Measurements from ENCODE around the gene MYPOP.

The MYPOP gene

DNA sequence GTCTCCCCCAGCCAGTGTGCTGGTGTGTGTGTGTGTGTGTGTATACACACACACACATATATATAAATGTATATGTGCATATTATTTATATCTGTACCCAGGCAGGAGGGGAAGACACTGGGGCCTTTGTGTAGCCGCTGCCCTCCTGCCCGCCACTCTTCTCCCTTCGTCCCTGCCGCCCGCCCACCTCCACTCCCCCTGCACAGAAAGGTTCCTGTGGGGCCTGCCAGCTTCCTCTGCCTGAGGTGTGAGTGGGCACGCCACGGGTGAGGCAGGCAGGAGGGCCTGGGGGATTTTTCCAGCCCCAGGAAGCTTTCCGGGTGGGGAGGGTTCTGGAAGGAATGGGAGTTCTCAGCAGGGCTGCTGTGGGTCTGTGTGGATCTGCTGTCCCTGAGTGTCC, 23.4 kb downstream of the MYPOP start:
- Histone ChIP-seq H2AFZ (ENCODE audit: low read length) (no peak overlapping the region), H3K79me2 (ENCODE audit: insufficient read depth, low read length) (no peaks in the 10 kb centered on the region), H3K4me1 (ENCODE audit: insufficient read depth, low read length, severe bottlenecking) (peaks cover 20% of the 10 kb centered on the region), H3K9ac (ENCODE audit: low read length) (no peak overlapping the region), H3K9me2 (ENCODE audit: low read depth, low read length) (no peaks in the 10 kb centered on the region), H3K9me3 (ENCODE audit: low read length) (no peaks in the 10 kb centered on the region), H3F3A (ENCODE audit: insufficient read depth, low read length) (no peaks in the 10 kb centered on the region), H3K4me2 (ENCODE audit: low read length) (no peak overlapping the region), H3K27me3 (ENCODE audit: insufficient read depth, low read length) (no peaks in the 10 kb centered on the region), H3K4me3 (ENCODE audit: low read depth, low read length, poor library complexity, severe bottlenecking) (no peak overlapping the region), H3K36me3 (ENCODE audit: insufficient read depth, low read length) (no peaks in the 10 kb centered on the region), H4K20me1 (ENCODE audit: insufficient read depth, low read length) (no peaks in the 10 kb centered on the region), H3K27ac (ENCODE audit: low read depth, low read length, poor library complexity, severe bottlenecking) (no peak overlapping the region)
- TF ChIP-seq, protein P1, sequence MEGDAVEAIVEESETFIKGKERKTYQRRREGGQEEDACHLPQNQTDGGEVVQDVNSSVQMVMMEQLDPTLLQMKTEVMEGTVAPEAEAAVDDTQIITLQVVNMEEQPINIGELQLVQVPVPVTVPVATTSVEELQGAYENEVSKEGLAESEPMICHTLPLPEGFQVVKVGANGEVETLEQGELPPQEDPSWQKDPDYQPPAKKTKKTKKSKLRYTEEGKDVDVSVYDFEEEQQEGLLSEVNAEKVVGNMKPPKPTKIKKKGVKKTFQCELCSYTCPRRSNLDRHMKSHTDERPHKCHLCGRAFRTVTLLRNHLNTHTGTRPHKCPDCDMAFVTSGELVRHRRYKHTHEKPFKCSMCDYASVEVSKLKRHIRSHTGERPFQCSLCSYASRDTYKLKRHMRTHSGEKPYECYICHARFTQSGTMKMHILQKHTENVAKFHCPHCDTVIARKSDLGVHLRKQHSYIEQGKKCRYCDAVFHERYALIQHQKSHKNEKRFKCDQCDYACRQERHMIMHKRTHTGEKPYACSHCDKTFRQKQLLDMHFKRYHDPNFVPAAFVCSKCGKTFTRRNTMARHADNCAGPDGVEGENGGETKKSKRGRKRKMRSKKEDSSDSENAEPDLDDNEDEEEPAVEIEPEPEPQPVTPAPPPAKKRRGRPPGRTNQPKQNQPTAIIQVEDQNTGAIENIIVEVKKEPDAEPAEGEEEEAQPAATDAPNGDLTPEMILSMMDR (IDR thresholded peaks at IDR 0.05; ENCODE audit: low read length): no peak
- no peak for TF ChIP-seq EZH2 (IDR thresholded peaks at IDR 0.05; ENCODE audit: borderline replicate concordance, low read length)

DNA sequence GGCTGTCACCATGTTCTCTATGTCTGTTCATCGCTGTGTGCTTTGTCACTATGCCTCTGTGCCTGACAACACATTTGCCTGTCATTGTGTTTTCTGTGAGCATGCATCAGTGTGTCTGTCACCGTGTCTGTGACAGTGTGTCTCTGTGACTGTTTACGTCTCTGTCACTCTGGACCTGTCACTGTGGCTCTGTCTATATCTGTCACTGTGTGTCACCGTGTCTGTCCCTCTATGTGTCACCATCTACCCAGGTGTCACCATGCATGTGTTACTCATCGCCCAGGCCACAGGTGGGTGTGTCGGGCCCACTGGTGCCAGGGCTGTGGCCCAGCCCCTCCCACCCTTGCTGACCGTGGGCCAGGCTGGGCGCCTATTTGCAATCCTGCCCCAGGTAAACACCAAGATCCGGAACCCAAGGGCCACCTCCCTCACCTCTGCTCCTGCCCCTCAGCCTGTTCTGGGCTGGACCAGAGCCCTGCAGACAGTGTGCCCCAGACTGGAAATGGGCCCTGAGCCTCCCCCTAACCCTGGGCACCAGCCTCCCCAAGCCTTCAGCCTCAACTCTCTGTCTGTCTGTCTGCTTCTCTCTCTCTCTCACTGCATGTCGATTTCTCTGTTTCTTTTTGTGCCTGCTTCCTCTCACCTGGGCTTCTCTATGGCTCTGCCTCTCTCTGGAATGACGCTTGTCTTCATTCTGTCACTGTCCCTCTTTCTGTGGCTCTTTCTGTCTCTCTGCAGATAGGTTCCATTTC, 24.2 kb downstream of the MYPOP start:
- H3K79me2 ChIP-seq (ENCODE audit: insufficient read depth, low read length): no peaks in the 10 kb centered on the region
- H3K9me3 ChIP-seq (ENCODE audit: low read length): no peaks in the 10 kb centered on the region
- no peaks in the 10 kb centered on the region for H3K36me3 ChIP-seq (ENCODE audit: insufficient read depth, low read length)
- no peaks in the 10 kb centered on the region for H3K9me2 ChIP-seq (ENCODE audit: low read depth, low read length)
- no peaks in the 10 kb centered on the region for H4K20me1 ChIP-seq (ENCODE audit: insufficient read depth, low read length)
- no peak overlapping the region for H3K4me2 ChIP-seq (ENCODE audit: low read length)
- no peak overlapping the region for H3K4me3 ChIP-seq (ENCODE audit: low read depth, low read length, poor library complexity, severe bottlenecking)
- peaks cover 2% of the 10 kb centered on the region; the same call in 1 of the 2 replicates for H3K27me3 ChIP-seq (ENCODE audit: insufficient read depth, low read length)
- no peak overlapping the region for H3K9ac ChIP-seq (ENCODE audit: low read length)
- no peaks in the 10 kb centered on the region for H3F3A ChIP-seq (ENCODE audit: insufficient read depth, low read length)
- H3K4me1 ChIP-seq (ENCODE audit: insufficient read depth, low read length, severe bottlenecking): peaks cover 14% of the 10 kb centered on the region
- H2AFZ ChIP-seq (ENCODE audit: low read length): no peak overlapping the region
- H3K27ac ChIP-seq (ENCODE audit: low read depth, low read length, poor library complexity, severe bottlenecking): no peak overlapping the region
- TF ChIP-seq, protein P1 (IDR thresholded peaks at IDR 0.05; ENCODE audit: low read length): no peak
- TF ChIP-seq EZH2 (IDR thresholded peaks at IDR 0.05; ENCODE audit: borderline replicate concordance, low read length): no peak

DNA sequence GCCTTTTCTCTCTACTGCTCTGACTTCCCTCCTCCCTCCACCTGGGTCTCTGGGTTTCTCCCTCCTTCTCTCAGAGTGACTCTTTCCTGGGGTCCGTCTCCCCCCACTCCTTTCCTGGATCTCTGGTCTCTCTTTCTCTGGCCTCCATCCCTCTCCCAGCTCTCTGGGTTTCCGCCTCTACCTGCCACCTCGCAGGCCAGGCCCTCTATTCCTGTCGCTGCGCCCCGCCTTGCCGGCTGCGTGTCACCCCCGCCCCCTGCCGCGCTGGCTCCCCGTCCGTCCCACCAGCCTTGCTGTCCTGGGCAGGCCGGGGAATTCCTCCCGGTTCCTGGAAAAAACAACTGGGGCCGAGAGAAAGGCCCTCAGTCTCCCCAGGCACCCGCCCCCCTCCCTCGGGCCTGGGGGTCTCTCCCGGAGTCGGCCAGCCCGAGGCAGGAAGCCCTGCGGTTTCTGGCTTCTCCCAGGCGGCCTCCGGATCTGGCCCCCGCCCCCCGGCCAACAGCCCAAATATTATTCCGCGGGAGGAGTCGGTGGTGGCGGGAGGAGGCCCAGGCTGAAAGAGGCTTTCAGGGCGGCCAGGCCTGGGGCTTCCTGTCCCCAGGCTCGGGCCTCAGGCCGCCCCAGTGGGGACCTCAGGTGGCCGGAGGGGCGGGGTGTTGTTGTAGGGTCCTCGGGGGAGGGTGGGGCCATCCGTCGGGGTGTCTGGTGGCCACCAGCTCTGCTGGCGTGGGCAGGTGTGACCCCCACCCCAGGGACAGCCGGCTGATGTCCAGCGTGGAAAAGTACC, 25.8 kb downstream of the MYPOP start:
- Histone ChIP-seq H3K27ac (ENCODE audit: low read depth, low read length, poor library complexity, severe bottlenecking) (no peak overlapping the region), H3K4me3 (ENCODE audit: low read depth, low read length, poor library complexity, severe bottlenecking) (no peak overlapping the region), H2AFZ (ENCODE audit: low read length) (no peak overlapping the region)

More for the DNA sequence above, 25.8 kb downstream of the MYPOP start:
- Histone ChIP-seq H3K79me2 (ENCODE audit: insufficient read depth, low read length) (no peaks in the 10 kb centered on the region), H3K27me3 (ENCODE audit: insufficient read depth, low read length) (peaks cover 4% of the 10 kb centered on the region; the same call in 1 of the 2 replicates), H3K9me2 (ENCODE audit: low read depth, low read length) (no peaks in the 10 kb centered on the region), H3K9ac (ENCODE audit: low read length) (no peak overlapping the region), H3K4me1 (ENCODE audit: insufficient read depth, low read length, severe bottlenecking) (peaks cover 3% of the 10 kb centered on the region), H4K20me1 (ENCODE audit: insufficient read depth, low read length) (no peaks in the 10 kb centered on the region), H3K36me3 (ENCODE audit: insufficient read depth, low read length) (no peaks in the 10 kb centered on the region), H3K4me2 (ENCODE audit: low read length) (no peak overlapping the region), H3F3A (ENCODE audit: insufficient read depth, low read length) (no peaks in the 10 kb centered on the region), H3K9me3 (ENCODE audit: low read length) (no peaks in the 10 kb centered on the region)
- no peak for TF ChIP-seq EZH2 (IDR thresholded peaks at IDR 0.05; ENCODE audit: borderline replicate concordance, low read length)
- TF ChIP-seq, protein P1 (IDR thresholded peaks at IDR 0.05; ENCODE audit: low read length): no peak

Data from OCI-LY1 (cell line).